ENCODE data around the gene PKN2. TPM values are rescaled to one million over a fixed set of nuclear protein-coding genes. Genes with fewer than 3 reads are reported as not detected.
A peak's percentile ranks its signal among the peaks of the same experiment; 100 is the strongest.

PKN2 gene
- total RNA-seq, 1 experiment from 2014 or later = 32.5 TPM

GRCh38 chr1:88744142-88744541 is 60.1 kb downstream of the PKN2 start:
- H2BK120ac ChIP-seq (ENCODE audit: low read depth, low read length, poor library complexity, severe bottlenecking) = no peak overlapping the region
- H2AK5ac ChIP-seq (ENCODE audit: insufficient read length, low read length) = no peak overlapping the region
- no peak overlapping the region for H4K5ac ChIP-seq (ENCODE audit: insufficient read length, low read depth, low read length)
- H4K91ac ChIP-seq (ENCODE audit: insufficient read length, low read depth, low read length) = no peak overlapping the region
- no peaks in the 10 kb centered on the region for H3K27me3 ChIP-seq (ENCODE audit: insufficient read depth, low read length)
- H4K8ac ChIP-seq (replicated peaks; ENCODE audit: insufficient read length, low read depth, low read length) = no peak overlapping the region
- no peak overlapping the region for H3K23ac ChIP-seq (ENCODE audit: insufficient read length, low read depth, low read length)
- no peak overlapping the region for H3K4me3 Mint-ChIP-seq
- no peaks in the 10 kb centered on the region for H3K4me1 ChIP-seq (ENCODE audit: insufficient read depth, low read length)
- H3K4ac ChIP-seq (ENCODE audit: low read depth, low read length) = no peak overlapping the region
- H3T11ph ChIP-seq (ENCODE audit: low read length) = no peak overlapping the region
- no peak for TF ChIP-seq CTCF (conservative IDR thresholded peaks at IDR 0.05)
- no peak overlapping the region for H3K4me2 ChIP-seq (ENCODE audit: insufficient read depth, insufficient read length, low read length)
- no peaks in the 10 kb centered on the region for H4K20me1 ChIP-seq (ENCODE audit: control insufficient read depth, insufficient read depth, insufficient read length)
- no CpG with 5 or more reads among the region's 3 CpGs for WGBS (ENCODE audit: extremely low coverage, insufficient read length, low lambda C conversion rate)
- no peak overlapping the region for H3K9ac ChIP-seq (ENCODE audit: extremely low read depth, insufficient read length, low read length)
- H3K9me3 ChIP-seq (ENCODE audit: control insufficient read depth, low read depth, low read length) = no peaks in the 10 kb centered on the region
- no peak overlapping the region for H2AFZ ChIP-seq (ENCODE audit: low read length)
- no peaks in the 10 kb centered on the region for H3K9me3 Mint-ChIP-seq
- H3K27ac ChIP-seq (ENCODE audit: insufficient read length, low read depth, low read length) = no peak overlapping the region
- no peaks in the 10 kb centered on the region for H3K79me2 ChIP-seq (ENCODE audit: insufficient read depth, low read length)
- no peak overlapping the region for H3K18ac ChIP-seq (ENCODE audit: insufficient read length, low read depth, low read length)
- H3K4me1 Mint-ChIP-seq = peaks cover 0 to 6% of the 10 kb centered on the region in 2 experiments; a peak in 1 of 4 replicates
- no peak overlapping the region for H2BK12ac ChIP-seq (ENCODE audit: insufficient read length, low read depth, low read length)
- H3K36me3 Mint-ChIP-seq (ENCODE audit: insufficient read depth in 1 of 3, low read depth in 3 of 3) = peaks cover 0 to 10% (median 9%) of the 10 kb centered on the region in 3 experiments; a peak in 4 of 7 replicates
- no peak overlapping the region for H2BK20ac ChIP-seq (ENCODE audit: low read depth, low read length, poor library complexity, severe bottlenecking)
- no peaks in the 10 kb centered on the region for H3K23me2 ChIP-seq (ENCODE audit: insufficient read length, low read depth, low read length, poor library complexity, severe bottlenecking)
- no peaks in the 10 kb centered on the region; the same call in 1 of the 2 replicates for H3K27me3 Mint-ChIP-seq (ENCODE audit: low read depth)
- no peaks in the 10 kb centered on the region for H3K79me1 ChIP-seq (ENCODE audit: insufficient read depth, low read depth, low read length, poor library complexity, severe bottlenecking)
- H3K14ac ChIP-seq (ENCODE audit: insufficient read depth, low read length) = no peak overlapping the region
- no peak overlapping the region for H2BK5ac ChIP-seq (ENCODE audit: insufficient read length, low read length)
- H3K27ac Mint-ChIP-seq = peak overlapping the region in 1 of 3 experiments; percentile 2; a peak in 2 of 7 replicates
- H2BK15ac ChIP-seq (ENCODE audit: low read depth, low read length) = no peak overlapping the region
- H3K56ac ChIP-seq (ENCODE audit: insufficient read length, low read depth, low read length) = no peak overlapping the region
- DNase-seq = no peak
